ENCODE results near the gene GEMIN5. TPM values are rescaled to one million over a fixed set of nuclear protein-coding genes. Genes with fewer than 3 reads are reported as not detected.

The GEMIN5 gene
- total and polyA plus RNA-seq, 2 experiments from 2014 or later = 18.3 to 46.7 TPM

DNA sequence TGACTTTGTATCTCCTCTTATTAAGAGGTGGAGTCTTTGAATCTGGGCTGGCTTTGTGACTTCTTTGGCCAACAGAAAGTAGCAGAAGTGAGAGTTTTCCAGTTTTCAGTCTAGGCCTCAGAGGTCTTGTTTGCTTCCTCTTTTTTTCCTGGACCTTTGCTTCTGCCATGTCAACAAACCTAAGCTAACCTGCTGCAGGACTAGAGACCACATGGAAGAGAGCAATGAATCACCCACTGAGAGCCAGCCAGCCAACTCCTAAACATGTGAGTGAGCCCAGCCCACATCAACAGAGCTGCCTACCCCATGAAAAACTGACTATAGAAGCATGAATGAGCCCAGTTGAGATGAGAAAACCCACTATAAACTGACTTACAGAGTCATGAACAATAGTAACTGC lies 32.7 kb upstream of the GEMIN5 start (continued):
- TF ChIP-seq, protein P1, sequence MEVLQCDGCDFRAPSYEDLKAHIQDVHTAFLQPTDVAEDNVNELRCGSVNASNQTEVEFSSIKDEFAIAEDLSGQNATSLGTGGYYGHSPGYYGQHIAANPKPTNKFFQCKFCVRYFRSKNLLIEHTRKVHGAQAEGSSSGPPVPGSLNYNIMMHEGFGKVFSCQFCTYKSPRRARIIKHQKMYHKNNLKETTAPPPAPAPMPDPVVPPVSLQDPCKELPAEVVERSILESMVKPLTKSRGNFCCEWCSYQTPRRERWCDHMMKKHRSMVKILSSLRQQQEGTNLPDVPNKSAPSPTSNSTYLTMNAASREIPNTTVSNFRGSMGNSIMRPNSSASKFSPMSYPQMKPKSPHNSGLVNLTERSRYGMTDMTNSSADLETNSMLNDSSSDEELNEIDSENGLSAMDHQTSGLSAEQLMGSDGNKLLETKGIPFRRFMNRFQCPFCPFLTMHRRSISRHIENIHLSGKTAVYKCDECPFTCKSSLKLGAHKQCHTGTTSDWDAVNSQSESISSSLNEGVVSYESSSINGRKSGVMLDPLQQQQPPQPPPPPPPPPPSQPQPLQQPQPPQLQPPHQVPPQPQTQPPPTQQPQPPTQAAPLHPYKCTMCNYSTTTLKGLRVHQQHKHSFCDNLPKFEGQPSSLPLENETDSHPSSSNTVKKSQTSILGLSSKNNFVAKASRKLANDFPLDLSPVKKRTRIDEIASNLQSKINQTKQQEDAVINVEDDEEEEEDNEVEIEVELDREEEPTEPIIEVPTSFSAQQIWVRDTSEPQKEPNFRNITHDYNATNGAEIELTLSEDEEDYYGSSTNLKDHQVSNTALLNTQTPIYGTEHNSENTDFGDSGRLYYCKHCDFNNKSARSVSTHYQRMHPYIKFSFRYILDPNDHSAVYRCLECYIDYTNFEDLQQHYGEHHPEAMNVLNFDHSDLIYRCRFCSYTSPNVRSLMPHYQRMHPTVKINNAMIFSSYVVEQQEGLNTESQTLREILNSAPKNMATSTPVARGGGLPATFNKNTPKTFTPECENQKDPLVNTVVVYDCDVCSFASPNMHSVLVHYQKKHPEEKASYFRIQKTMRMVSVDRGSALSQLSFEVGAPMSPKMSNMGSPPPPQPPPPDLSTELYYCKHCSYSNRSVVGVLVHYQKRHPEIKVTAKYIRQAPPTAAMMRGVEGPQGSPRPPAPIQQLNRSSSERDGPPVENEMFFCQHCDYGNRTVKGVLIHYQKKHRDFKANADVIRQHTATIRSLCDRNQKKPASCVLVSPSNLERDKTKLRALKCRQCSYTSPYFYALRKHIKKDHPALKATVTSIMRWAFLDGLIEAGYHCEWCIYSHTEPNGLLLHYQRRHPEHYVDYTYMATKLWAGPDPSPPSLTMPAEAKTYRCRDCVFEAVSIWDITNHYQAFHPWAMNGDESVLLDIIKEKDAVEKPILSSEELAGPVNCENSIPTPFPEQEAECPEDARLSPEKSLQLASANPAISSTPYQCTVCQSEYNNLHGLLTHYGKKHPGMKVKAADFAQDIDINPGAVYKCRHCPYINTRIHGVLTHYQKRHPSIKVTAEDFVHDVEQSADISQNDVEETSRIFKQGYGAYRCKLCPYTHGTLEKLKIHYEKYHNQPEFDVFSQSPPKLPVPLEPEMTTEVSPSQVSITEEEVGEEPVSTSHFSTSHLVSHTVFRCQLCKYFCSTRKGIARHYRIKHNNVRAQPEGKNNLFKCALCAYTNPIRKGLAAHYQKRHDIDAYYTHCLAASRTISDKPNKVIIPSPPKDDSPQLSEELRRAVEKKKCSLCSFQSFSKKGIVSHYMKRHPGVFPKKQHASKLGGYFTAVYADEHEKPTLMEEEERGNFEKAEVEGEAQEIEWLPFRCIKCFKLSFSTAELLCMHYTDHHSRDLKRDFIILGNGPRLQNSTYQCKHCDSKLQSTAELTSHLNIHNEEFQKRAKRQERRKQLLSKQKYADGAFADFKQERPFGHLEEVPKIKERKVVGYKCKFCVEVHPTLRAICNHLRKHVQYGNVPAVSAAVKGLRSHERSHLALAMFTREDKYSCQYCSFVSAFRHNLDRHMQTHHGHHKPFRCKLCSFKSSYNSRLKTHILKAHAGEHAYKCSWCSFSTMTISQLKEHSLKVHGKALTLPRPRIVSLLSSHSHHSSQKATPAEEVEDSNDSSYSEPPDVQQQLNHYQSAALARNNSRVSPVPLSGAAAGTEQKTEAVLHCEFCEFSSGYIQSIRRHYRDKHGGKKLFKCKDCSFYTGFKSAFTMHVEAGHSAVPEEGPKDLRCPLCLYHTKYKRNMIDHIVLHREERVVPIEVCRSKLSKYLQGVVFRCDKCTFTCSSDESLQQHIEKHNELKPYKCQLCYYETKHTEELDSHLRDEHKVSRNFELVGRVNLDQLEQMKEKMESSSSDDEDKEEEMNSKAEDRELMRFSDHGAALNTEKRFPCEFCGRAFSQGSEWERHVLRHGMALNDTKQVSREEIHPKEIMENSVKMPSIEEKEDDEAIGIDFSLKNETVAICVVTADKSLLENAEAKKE (CRISPR knock-in tag; IDR thresholded peaks at IDR 0.05) = no peak
- no peak for TF ChIP-seq JUNB (IDR thresholded peaks at IDR 0.05; ENCODE audit: unreplicated experiment)
- TF ChIP-seq, protein P2, sequence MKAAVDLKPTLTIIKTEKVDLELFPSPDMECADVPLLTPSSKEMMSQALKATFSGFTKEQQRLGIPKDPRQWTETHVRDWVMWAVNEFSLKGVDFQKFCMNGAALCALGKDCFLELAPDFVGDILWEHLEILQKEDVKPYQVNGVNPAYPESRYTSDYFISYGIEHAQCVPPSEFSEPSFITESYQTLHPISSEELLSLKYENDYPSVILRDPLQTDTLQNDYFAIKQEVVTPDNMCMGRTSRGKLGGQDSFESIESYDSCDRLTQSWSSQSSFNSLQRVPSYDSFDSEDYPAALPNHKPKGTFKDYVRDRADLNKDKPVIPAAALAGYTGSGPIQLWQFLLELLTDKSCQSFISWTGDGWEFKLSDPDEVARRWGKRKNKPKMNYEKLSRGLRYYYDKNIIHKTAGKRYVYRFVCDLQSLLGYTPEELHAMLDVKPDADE (IDR thresholded peaks at IDR 0.05) = no peak

DNA sequence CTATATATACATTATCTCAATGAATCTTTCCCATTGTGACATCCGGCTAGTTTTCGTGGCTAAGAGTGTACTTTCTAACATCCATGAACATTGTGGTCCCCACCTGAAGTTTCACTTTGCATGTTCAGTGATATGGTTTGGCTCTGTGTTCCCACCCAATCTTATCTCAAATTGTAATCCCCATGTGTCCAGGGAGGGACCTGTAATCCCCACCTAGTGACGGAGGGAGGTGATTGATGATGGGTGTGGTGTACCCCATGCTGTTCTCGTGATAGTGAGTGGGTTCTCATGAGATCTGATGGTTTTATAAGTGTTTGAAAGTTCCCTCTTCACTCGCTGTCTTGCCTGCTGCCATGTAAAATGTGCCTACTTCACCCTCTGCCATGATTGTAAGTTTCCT lies 30.9 kb upstream of the GEMIN5 start:
- Histone ChIP-seq H3K4me3 (no peak overlapping the region), H3K4me1 (ENCODE audit: insufficient read depth) (no peaks in the 10 kb centered on the region), H3K27ac (ENCODE audit: low read depth) (no peak overlapping the region), H3K4me2 (no peak overlapping the region), H3K27me3 (ENCODE audit: insufficient read depth) (no peaks in the 10 kb centered on the region), H2AFZ (no peak overlapping the region), H3K36me3 (ENCODE audit: insufficient read depth) (no peaks in the 10 kb centered on the region), H3K9me2 (ENCODE audit: insufficient read depth) (no peaks in the 10 kb centered on the region), H3K79me2 (replicated peaks; ENCODE audit: insufficient read depth) (no peaks in the 10 kb centered on the region), H3F3A (replicated peaks; ENCODE audit: low read depth) (no peaks in the 10 kb centered on the region), H4K20me1 (replicated peaks; ENCODE audit: insufficient read depth) (no peaks in the 10 kb centered on the region)
- H3K27ac Mint-ChIP-seq = no peak overlapping the region
- no peaks in the 10 kb centered on the region for H3K36me3 Mint-ChIP-seq (ENCODE audit: low read depth)
- no peaks in the 10 kb centered on the region for H3K9me3 Mint-ChIP-seq
- ATAC-seq = no peak
- no peak for DNase-seq (ENCODE audit: low spot score)
- H3K27me3 Mint-ChIP-seq (ENCODE audit: insufficient read depth, low read depth, poor library complexity) = peaks cover 2% of the 10 kb centered on the region
- H3K4me1 Mint-ChIP-seq = no peaks in the 10 kb centered on the region
- no peak overlapping the region for H3K4me3 Mint-ChIP-seq
- TF ChIP-seq STAT1 (IDR thresholded peaks at IDR 0.05; ENCODE audit: unreplicated experiment) = no peak
- no peak for TF ChIP-seq ZNF114 (CRISPR knock-in tag; IDR thresholded peaks at IDR 0.05)
- no peak for TF ChIP-seq POLR2AphosphoS5 (IDR thresholded peaks at IDR 0.05; ENCODE audit: low read depth)
- TF ChIP-seq, protein P3, sequence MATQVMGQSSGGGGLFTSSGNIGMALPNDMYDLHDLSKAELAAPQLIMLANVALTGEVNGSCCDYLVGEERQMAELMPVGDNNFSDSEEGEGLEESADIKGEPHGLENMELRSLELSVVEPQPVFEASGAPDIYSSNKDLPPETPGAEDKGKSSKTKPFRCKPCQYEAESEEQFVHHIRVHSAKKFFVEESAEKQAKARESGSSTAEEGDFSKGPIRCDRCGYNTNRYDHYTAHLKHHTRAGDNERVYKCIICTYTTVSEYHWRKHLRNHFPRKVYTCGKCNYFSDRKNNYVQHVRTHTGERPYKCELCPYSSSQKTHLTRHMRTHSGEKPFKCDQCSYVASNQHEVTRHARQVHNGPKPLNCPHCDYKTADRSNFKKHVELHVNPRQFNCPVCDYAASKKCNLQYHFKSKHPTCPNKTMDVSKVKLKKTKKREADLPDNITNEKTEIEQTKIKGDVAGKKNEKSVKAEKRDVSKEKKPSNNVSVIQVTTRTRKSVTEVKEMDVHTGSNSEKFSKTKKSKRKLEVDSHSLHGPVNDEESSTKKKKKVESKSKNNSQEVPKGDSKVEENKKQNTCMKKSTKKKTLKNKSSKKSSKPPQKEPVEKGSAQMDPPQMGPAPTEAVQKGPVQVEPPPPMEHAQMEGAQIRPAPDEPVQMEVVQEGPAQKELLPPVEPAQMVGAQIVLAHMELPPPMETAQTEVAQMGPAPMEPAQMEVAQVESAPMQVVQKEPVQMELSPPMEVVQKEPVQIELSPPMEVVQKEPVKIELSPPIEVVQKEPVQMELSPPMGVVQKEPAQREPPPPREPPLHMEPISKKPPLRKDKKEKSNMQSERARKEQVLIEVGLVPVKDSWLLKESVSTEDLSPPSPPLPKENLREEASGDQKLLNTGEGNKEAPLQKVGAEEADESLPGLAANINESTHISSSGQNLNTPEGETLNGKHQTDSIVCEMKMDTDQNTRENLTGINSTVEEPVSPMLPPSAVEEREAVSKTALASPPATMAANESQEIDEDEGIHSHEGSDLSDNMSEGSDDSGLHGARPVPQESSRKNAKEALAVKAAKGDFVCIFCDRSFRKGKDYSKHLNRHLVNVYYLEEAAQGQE (IDR thresholded peaks at IDR 0.05; ENCODE audit: unreplicated experiment) = no peak
- TF ChIP-seq JUNB (IDR thresholded peaks at IDR 0.05; ENCODE audit: unreplicated experiment) = no peak
- no peak for TF ChIP-seq EZH2phosphoT487 (IDR thresholded peaks at IDR 0.05; ENCODE audit: unreplicated experiment)

All from GM23338 (cell line).